ENCODE measurements around the gene AGT.

AGT gene

GRCh38 chr1:230684998-230685397 is 28.9 kb downstream of the AGT start:
- H3K36me3 ChIP-seq (ENCODE audit: low read depth) = peaks cover 61% of the 10 kb centered on the region
- no peaks in the 10 kb centered on the region for H3K27me3 ChIP-seq (ENCODE audit: insufficient read depth, poor library complexity, severe bottlenecking)
- ATAC-seq (ENCODE audit: low read depth) (no peak), DNase-seq (ENCODE audit: low spot score) (no peak)
- peak overlapping the region; percentile 25 for H3K27ac ChIP-seq (ENCODE audit: poor library complexity, severe bottlenecking)
- H3K4me3 ChIP-seq (ENCODE audit: severe bottlenecking) = no peak overlapping the region
- H3K9me3 ChIP-seq (ENCODE audit: severe bottlenecking) = no peaks in the 10 kb centered on the region
- TF ChIP-seq CTCF (IDR thresholded peaks at IDR 0.05; ENCODE audit: poor library complexity, severe bottlenecking) = no peak
- H3K4me1 ChIP-seq (ENCODE audit: insufficient read depth, poor library complexity, severe bottlenecking) = peaks cover 32% of the 10 kb centered on the region

DNA sequence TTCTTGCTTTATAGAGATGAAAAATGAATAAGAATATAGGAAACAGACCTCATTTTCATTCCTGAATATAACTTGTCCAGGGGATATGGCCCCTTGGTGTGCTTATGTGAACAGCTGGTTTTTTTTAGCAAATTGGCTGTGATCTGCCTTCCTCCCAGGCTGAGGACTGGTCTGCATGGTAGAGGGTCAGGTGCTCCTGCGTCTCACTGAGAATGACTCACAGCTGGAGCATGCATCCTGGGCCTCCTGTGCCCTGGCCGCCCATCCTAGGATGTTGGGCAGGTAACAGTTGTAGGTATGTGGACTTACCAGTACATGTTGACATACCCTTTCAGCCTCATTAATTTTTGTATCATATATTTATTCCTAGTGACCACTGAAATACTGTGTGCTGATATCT is 29.8 kb downstream of the AGT start:
- Histone ChIP-seq H3K36me3 (ENCODE audit: low read depth) (peaks cover 57% of the 10 kb centered on the region), H3K27me3 (ENCODE audit: insufficient read depth, poor library complexity, severe bottlenecking) (no peaks in the 10 kb centered on the region), H3K27ac (ENCODE audit: poor library complexity, severe bottlenecking) (peak overlapping the region; percentile 25), H3K4me3 (ENCODE audit: severe bottlenecking) (no peak overlapping the region), H3K9me3 (ENCODE audit: severe bottlenecking) (no peaks in the 10 kb centered on the region), H3K4me1 (ENCODE audit: insufficient read depth, poor library complexity, severe bottlenecking) (peaks cover 32% of the 10 kb centered on the region)
- peak; percentile 95 for ATAC-seq (ENCODE audit: low read depth)
- DNase-seq (ENCODE audit: low spot score) = no peak
- no peak for TF ChIP-seq CTCF (IDR thresholded peaks at IDR 0.05; ENCODE audit: poor library complexity, severe bottlenecking)

DNA sequence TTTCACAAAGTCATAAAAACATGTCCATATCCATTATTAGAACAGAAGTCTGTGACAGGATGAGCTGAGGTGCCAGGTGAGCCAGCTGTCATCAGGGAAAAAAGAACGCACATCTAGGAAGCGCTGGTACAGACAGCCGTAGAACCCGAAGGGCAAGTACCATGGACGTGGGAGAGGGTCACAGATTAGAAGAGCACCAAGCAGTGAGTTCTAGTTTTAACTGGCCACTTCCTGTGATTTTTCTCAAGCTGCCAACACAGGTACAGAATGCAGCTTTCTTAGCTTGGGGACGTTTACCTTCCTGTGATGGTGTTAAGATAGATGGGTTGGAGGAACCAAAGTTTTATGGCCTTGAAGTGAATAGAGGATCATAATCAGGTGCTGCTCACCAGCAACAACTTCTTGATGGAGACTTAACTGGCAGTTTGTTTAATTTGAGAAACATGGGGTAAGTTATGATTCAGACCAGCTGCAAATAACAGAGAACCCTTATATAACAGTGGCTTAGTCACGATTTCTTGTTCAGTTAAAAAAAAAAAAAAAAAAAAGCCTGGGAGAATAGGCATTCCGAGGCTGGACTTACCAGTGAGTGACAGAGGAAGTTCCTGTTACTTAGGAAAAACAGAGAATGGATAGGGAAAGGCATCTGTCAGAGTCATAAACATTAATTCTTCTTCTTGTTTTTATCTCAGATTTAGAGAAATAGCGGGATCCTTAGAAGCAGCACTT is 30.9 kb downstream of the AGT start:
- no peak for TF ChIP-seq CTCF (IDR thresholded peaks at IDR 0.05; ENCODE audit: poor library complexity, severe bottlenecking)
- H3K4me3 ChIP-seq (ENCODE audit: severe bottlenecking) = no peak overlapping the region
- DNase-seq (ENCODE audit: low spot score) (no peak), ATAC-seq (ENCODE audit: low read depth) (no peak; the same call in 2 of the 3 replicates)
- no peaks in the 10 kb centered on the region for H3K27me3 ChIP-seq (ENCODE audit: insufficient read depth, poor library complexity, severe bottlenecking)
- no peaks in the 10 kb centered on the region for H3K9me3 ChIP-seq (ENCODE audit: severe bottlenecking)
- peaks cover 63% of the 10 kb centered on the region for H3K36me3 ChIP-seq (ENCODE audit: low read depth)
- peak overlapping the region; percentile 25 for H3K27ac ChIP-seq (ENCODE audit: poor library complexity, severe bottlenecking)
- peaks cover 32% of the 10 kb centered on the region for H3K4me1 ChIP-seq (ENCODE audit: insufficient read depth, poor library complexity, severe bottlenecking)

GRCh38 chr1:230682274-230682673 is 31.6 kb downstream of the AGT start:
- Histone ChIP-seq H3K36me3 (ENCODE audit: low read depth) (peaks cover 57% of the 10 kb centered on the region), H3K9me3 (ENCODE audit: severe bottlenecking) (no peaks in the 10 kb centered on the region), H3K27ac (ENCODE audit: poor library complexity, severe bottlenecking) (peak overlapping the region; percentile 22), H3K4me1 (ENCODE audit: insufficient read depth, poor library complexity, severe bottlenecking) (peaks cover 32% of the 10 kb centered on the region), H3K4me3 (ENCODE audit: severe bottlenecking) (no peak overlapping the region), H3K27me3 (ENCODE audit: insufficient read depth, poor library complexity, severe bottlenecking) (no peaks in the 10 kb centered on the region)
- no peak for TF ChIP-seq CTCF (IDR thresholded peaks at IDR 0.05; ENCODE audit: poor library complexity, severe bottlenecking)
- ATAC-seq (ENCODE audit: low read depth) = no peak
- no peak for DNase-seq (ENCODE audit: low spot score)

DNA sequence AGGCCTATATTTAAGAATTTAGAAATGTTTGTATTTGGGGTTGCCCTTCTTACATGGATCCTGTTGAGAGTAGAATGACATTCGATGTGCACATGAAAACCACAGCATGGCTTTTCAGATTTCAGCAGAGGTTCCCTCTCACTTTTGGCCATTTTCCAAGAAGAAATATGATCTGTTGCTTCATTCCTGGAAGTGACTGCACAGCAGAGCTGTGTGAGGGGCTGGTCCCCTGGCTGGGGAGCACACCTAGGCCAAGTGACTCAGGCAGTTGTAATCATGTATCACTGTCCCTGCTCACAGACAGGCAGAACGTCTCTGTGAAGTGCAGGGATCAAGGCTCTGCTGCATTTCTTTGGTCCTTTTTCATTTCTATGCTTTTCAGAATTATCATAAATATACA is 32.3 kb downstream of the AGT start:
- no peak for DNase-seq (ENCODE audit: low spot score)
- H3K36me3 ChIP-seq (ENCODE audit: low read depth) = peaks cover 54% of the 10 kb centered on the region
- H3K27me3 ChIP-seq (ENCODE audit: insufficient read depth, poor library complexity, severe bottlenecking) = no peaks in the 10 kb centered on the region
- no peaks in the 10 kb centered on the region for H3K9me3 ChIP-seq (ENCODE audit: severe bottlenecking)
- peaks cover 32% of the 10 kb centered on the region for H3K4me1 ChIP-seq (ENCODE audit: insufficient read depth, poor library complexity, severe bottlenecking)
- TF ChIP-seq CTCF (IDR thresholded peaks at IDR 0.05; ENCODE audit: poor library complexity, severe bottlenecking) = no peak
- H3K4me3 ChIP-seq (ENCODE audit: severe bottlenecking) = no peak overlapping the region
- peak; percentile 91 for ATAC-seq (ENCODE audit: low read depth)
- H3K27ac ChIP-seq (ENCODE audit: poor library complexity, severe bottlenecking) = peak overlapping the region; percentile 22
